Liver (tissue), 9 donors: Measurements from ENCODE around the gene HEPHL1. TPM values are rescaled to one million over a fixed set of nuclear protein-coding genes. Genes with fewer than 3 reads are reported as not detected.

ENCODE experiments used
- DNase-seq: peaks from one replicate; pipeline ENCODE4 v3.0.0-alpha.2; 2017; ENCODE audit warnings: low spot score
- H3K27ac ChIP-seq, 2 donors: one replicate each; pipeline ENCODE4 v1.7.0; 2013; ENCODE audit warnings: inconsistent platforms in 2 of 2, low read length in 2 of 2, control low read depth in 1 of 2, low read depth in 1 of 2, mild to moderate bottlenecking in 1 of 2
- H3K27me3 ChIP-seq, 4 donors: one replicate each; pipeline versions ENCODE4 v1.6.1 to v1.7.0; 2013; ENCODE audit warnings: low read length in 3 of 4, inconsistent platforms in 1 of 4, mild to moderate bottlenecking in 1 of 4, moderate library complexity in 1 of 4; ENCODE audit not compliant: control insufficient read depth in 4 of 4, insufficient read depth in 4 of 4
- H3K36me3 ChIP-seq, 4 donors: one replicate each; pipeline versions ENCODE4 v1.6.1 to v1.7.0; 2013; ENCODE audit warnings: low read length in 3 of 4, mild to moderate bottlenecking in 3 of 4, low read depth in 1 of 4, moderate library complexity in 1 of 4; ENCODE audit not compliant: control insufficient read depth in 4 of 4, insufficient read depth in 3 of 4
- H3K4me1 ChIP-seq, 4 donors: one replicate each; pipeline versions ENCODE4 v1.6.1 to v1.7.0; 2013; ENCODE audit warnings: low read length in 3 of 4, mild to moderate bottlenecking in 3 of 4, moderate library complexity in 1 of 4; ENCODE audit not compliant: control insufficient read depth in 4 of 4, insufficient read depth in 4 of 4
- H3K4me3 ChIP-seq, 3 donors: one replicate each; pipeline versions ENCODE4 v1.6.1 to v1.7.0; 2013; ENCODE audit warnings: low read length in 3 of 3, control low read depth in 1 of 3, low read depth in 1 of 3, mild to moderate bottlenecking in 1 of 3
- H3K9ac ChIP-seq, 2 donors: one replicate each; pipeline ENCODE4 v1.7.0; 2013; ENCODE audit warnings: low read length in 2 of 2, mild to moderate bottlenecking in 2 of 2, moderate library complexity in 2 of 2, control low read depth in 1 of 2, low read depth in 1 of 2
- H3K9me3 ChIP-seq, 4 donors: one replicate each; pipeline versions ENCODE4 v1.6.1 to v1.7.0; 2013; ENCODE audit warnings: low read length in 3 of 4; ENCODE audit not compliant: control insufficient read depth in 4 of 4
- EGR1 ChIP-seq, 2 donors: IDR thresholded peaks; 2 replicates each; pipeline ENCODE4 v1.6.1; 2016 to 2018; ENCODE audit warnings: antibody characterized with exemption in 2 of 2, low read depth in 2 of 2
- FOXA1 ChIP-seq: IDR thresholded peaks from 2 replicates; pipeline ENCODE4 v1.6.1; 2016; ENCODE audit warnings: antibody characterized with exemption
- FOXA2 ChIP-seq: IDR thresholded peaks from 2 replicates; pipeline ENCODE4 v1.6.1; 2016; ENCODE audit warnings: antibody characterized with exemption
- GABPA ChIP-seq, 2 donors: IDR thresholded peaks in 1 of 2; conservative IDR thresholded peaks in 1 of 2; 2 replicates each; pipeline ENCODE4 v1.6.1; 2016; ENCODE audit warnings: antibody characterized with exemption in 2 of 2, mild to moderate bottlenecking in 1 of 2, moderate library complexity in 1 of 2
- HNF4A ChIP-seq, 2 donors: conservative IDR thresholded peaks; 2 replicates each; pipeline ENCODE4 v1.6.1; 2016; ENCODE audit warnings: antibody characterized with exemption in 2 of 2, mild to moderate bottlenecking in 2 of 2
- HNF4G ChIP-seq: IDR thresholded peaks from 2 replicates; pipeline ENCODE4 v1.6.1; 2016; ENCODE audit warnings: antibody characterized with exemption
- JUND ChIP-seq, 2 donors: IDR thresholded peaks; 2 replicates each; pipeline ENCODE4 v1.6.1; 2016; ENCODE audit warnings: antibody characterized with exemption in 2 of 2
- NR2F2 ChIP-seq: IDR thresholded peaks from 2 replicates; pipeline ENCODE4 v1.6.1; 2016; ENCODE audit warnings: antibody characterized with exemption
- RAD21 ChIP-seq, 2 donors: IDR thresholded peaks; 2 replicates each; pipeline ENCODE4 v1.6.1; 2016; ENCODE audit warnings: antibody characterized with exemption in 2 of 2, mild to moderate bottlenecking in 2 of 2
- RXRA ChIP-seq, 2 donors: IDR thresholded peaks; 2 replicates each; pipeline ENCODE4 v1.6.1; 2017 to 2018; ENCODE audit warnings: antibody characterized with exemption in 2 of 2, mild to moderate bottlenecking in 1 of 2
- SP1 ChIP-seq: IDR thresholded peaks from 2 replicates; pipeline ENCODE4 v1.6.1; 2018; ENCODE audit warnings: antibody characterized with exemption, mild to moderate bottlenecking
- TAF1 ChIP-seq: conservative IDR thresholded peaks from 2 replicates; pipeline ENCODE4 v1.6.1; 2016; ENCODE audit warnings: antibody characterized with exemption, mild to moderate bottlenecking
- YY1 ChIP-seq: IDR thresholded peaks from 2 replicates; pipeline ENCODE4 v1.6.1; 2016; ENCODE audit warnings: antibody characterized with exemption, mild to moderate bottlenecking
- ZBTB33 ChIP-seq: IDR thresholded peaks from 2 replicates; pipeline ENCODE4 v1.6.1; 2016; ENCODE audit warnings: antibody characterized with exemption
- polyA plus RNA-seq, 2 donors: library from polyadenylated mRNA; stranded (reverse) in 1 of 2; unstranded in 1 of 2; fragments of 200-250 nt in 1 of 2; fragments of >200 nt in 1 of 2; fragmentation: Nextera tagmentation in 1 of 2; extraction: Ambion mirVana in 1 of 2; gene quantifications; one replicate each; pipeline versions ENCODE4 v1.2.1 to v1.2.3, GENCODE V29; 2013 to 2015
- total RNA-seq, 2 donors: library from RNA; depleted of rRNA; stranded (reverse); fragments of >200 nt; gene quantifications; one replicate each; pipeline ENCODE4 v1.2.3, GENCODE V29; 2014
- TF ChIP-seq, protein P1 (sequence below): IDR thresholded peaks from 2 replicates; pipeline ENCODE4 v1.6.1; 2016; ENCODE audit warnings: antibody characterized with exemption
- TF ChIP-seq, protein P2 (sequence below): IDR thresholded peaks from 2 replicates; pipeline ENCODE4 v1.6.1; 2016; ENCODE audit warnings: antibody characterized with exemption
- TF ChIP-seq, protein P3 (sequence below): IDR thresholded peaks from 2 replicates; pipeline ENCODE4 v1.6.1; 2016; ENCODE audit warnings: antibody characterized with exemption, mild to moderate bottlenecking
- TF ChIP-seq, protein P4 (sequence below): fragments of 150-350 bp; IDR thresholded peaks from 2 replicates; pipeline ENCODE4 v1.5.1; 2017; ENCODE audit warnings: improper control_type of control experiment, low read depth, low read length; ENCODE audit not compliant: missing input control
- donor health status: healthy.
- donor health status: healthy.
- donor health status: healthy.
- donor health status: healthy.
- donor health status: healthy.

HEPHL1 gene
- total and polyA plus RNA-seq, 4 donors, result 0.19 TPM; not detected in 3

DNA sequence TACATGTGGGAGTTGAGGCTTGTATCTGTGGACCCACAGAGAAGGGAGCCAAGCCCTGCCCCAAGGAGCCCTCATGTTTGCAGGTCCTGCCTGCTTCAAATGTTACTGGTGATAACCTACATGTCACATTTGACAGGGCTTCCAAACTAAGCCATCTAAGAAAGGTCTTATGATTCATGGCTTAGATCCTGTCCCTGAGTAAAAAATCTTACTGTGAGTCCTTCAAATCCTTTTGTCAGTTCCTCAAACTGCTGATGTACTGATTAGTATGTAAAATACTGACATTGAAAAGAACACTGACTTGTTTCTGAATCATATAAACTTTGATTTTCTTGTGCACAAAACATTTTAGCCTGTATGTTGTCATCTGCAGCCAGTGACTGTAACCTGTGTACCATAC, 106.5 kb downstream of the HEPHL1 start:
- no peak for TF ChIP-seq HNF4G
- no peak for TF ChIP-seq ZBTB33
- TF ChIP-seq, protein P1, sequence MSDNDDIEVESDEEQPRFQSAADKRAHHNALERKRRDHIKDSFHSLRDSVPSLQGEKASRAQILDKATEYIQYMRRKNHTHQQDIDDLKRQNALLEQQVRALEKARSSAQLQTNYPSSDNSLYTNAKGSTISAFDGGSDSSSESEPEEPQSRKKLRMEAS, result no peak
- TF ChIP-seq EGR1 (IDR thresholded peaks at IDR 0.05; ENCODE audit: low read depth in 2 of 2), result no peak
- TF ChIP-seq RXRA (IDR thresholded peaks at IDR 0.05), result no peak
- TF ChIP-seq, protein P2, sequence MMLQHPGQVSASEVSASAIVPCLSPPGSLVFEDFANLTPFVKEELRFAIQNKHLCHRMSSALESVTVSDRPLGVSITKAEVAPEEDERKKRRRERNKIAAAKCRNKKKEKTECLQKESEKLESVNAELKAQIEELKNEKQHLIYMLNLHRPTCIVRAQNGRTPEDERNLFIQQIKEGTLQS, result no peak
- no peak for TF ChIP-seq JUND (IDR thresholded peaks at IDR 0.05)
- TF ChIP-seq, protein P3, sequence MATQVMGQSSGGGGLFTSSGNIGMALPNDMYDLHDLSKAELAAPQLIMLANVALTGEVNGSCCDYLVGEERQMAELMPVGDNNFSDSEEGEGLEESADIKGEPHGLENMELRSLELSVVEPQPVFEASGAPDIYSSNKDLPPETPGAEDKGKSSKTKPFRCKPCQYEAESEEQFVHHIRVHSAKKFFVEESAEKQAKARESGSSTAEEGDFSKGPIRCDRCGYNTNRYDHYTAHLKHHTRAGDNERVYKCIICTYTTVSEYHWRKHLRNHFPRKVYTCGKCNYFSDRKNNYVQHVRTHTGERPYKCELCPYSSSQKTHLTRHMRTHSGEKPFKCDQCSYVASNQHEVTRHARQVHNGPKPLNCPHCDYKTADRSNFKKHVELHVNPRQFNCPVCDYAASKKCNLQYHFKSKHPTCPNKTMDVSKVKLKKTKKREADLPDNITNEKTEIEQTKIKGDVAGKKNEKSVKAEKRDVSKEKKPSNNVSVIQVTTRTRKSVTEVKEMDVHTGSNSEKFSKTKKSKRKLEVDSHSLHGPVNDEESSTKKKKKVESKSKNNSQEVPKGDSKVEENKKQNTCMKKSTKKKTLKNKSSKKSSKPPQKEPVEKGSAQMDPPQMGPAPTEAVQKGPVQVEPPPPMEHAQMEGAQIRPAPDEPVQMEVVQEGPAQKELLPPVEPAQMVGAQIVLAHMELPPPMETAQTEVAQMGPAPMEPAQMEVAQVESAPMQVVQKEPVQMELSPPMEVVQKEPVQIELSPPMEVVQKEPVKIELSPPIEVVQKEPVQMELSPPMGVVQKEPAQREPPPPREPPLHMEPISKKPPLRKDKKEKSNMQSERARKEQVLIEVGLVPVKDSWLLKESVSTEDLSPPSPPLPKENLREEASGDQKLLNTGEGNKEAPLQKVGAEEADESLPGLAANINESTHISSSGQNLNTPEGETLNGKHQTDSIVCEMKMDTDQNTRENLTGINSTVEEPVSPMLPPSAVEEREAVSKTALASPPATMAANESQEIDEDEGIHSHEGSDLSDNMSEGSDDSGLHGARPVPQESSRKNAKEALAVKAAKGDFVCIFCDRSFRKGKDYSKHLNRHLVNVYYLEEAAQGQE, result no peak
- no peak for TF ChIP-seq YY1
- TF ChIP-seq, protein P4, sequence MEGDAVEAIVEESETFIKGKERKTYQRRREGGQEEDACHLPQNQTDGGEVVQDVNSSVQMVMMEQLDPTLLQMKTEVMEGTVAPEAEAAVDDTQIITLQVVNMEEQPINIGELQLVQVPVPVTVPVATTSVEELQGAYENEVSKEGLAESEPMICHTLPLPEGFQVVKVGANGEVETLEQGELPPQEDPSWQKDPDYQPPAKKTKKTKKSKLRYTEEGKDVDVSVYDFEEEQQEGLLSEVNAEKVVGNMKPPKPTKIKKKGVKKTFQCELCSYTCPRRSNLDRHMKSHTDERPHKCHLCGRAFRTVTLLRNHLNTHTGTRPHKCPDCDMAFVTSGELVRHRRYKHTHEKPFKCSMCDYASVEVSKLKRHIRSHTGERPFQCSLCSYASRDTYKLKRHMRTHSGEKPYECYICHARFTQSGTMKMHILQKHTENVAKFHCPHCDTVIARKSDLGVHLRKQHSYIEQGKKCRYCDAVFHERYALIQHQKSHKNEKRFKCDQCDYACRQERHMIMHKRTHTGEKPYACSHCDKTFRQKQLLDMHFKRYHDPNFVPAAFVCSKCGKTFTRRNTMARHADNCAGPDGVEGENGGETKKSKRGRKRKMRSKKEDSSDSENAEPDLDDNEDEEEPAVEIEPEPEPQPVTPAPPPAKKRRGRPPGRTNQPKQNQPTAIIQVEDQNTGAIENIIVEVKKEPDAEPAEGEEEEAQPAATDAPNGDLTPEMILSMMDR, result no peak
- no peak for TF ChIP-seq NR2F2
- TF ChIP-seq FOXA1, result no peak
- no peak for TF ChIP-seq SP1
- TF ChIP-seq RAD21 (IDR thresholded peaks at IDR 0.05), result no peak
- TF ChIP-seq FOXA2, result no peak
- TF ChIP-seq GABPA (IDR thresholded peaks at IDR 0.05 in 1 of 2, conservative IDR thresholded peaks at IDR 0.05 in 1 of 2), result no peak
- no peak for TF ChIP-seq TAF1
- no peak for TF ChIP-seq HNF4A (conservative IDR thresholded peaks at IDR 0.05)
- H3K27ac ChIP-seq, result no peak overlapping the region
- no peak overlapping the region for H3K4me3 ChIP-seq
- H3K4me1 ChIP-seq, result peaks cover 14 to 45% (median 30%) of the 10 kb centered on the region in 4 donors
- DNase-seq, result no peak
- H3K9me3 ChIP-seq, result no peaks in the 10 kb centered on the region
- H3K9ac ChIP-seq, result no peak overlapping the region
- H3K36me3 ChIP-seq, result no peaks in the 10 kb centered on the region
- no peaks in the 10 kb centered on the region for H3K27me3 ChIP-seq
